ENCODE data around the gene RNF31.

DNA sequence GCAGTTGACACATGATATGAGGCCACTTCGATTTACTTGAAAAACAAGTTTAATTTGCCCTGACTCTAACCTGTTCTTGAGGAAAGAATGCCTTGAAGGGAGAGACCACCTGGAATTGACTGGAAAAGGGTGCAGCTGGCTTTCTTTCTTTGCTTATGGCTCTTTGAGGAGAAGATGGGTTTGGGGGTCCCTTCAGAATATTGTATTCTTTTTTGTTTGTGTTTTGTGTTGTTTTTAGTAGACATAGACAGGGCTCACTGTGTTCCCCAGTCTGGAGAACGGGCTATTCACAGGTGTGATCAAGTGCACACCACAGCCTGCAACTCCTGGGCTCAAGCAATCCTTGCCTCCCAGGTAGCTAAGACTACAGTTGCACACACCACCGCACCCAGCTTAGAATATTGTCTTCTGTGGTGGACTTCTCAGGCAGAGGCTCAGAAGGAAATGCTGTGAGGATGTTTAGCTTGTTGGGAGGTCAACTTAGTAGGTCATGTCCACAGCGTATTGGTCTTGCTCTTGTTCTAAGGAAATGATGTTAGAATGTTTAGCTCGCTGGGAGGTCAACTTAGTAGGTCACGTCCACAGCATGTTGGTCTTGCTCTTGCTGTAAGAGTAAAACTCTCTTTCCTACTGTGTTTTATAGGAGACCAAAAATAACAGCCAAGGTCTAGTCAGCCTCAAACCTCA, 31.0 kb upstream of the RNF31 start:
- TF ChIP-seq, protein P1, sequence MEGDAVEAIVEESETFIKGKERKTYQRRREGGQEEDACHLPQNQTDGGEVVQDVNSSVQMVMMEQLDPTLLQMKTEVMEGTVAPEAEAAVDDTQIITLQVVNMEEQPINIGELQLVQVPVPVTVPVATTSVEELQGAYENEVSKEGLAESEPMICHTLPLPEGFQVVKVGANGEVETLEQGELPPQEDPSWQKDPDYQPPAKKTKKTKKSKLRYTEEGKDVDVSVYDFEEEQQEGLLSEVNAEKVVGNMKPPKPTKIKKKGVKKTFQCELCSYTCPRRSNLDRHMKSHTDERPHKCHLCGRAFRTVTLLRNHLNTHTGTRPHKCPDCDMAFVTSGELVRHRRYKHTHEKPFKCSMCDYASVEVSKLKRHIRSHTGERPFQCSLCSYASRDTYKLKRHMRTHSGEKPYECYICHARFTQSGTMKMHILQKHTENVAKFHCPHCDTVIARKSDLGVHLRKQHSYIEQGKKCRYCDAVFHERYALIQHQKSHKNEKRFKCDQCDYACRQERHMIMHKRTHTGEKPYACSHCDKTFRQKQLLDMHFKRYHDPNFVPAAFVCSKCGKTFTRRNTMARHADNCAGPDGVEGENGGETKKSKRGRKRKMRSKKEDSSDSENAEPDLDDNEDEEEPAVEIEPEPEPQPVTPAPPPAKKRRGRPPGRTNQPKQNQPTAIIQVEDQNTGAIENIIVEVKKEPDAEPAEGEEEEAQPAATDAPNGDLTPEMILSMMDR (IDR thresholded peaks at IDR 0.05) = no peak
- TF ChIP-seq EZH2 (IDR thresholded peaks at IDR 0.05; ENCODE audit: borderline replicate concordance, insufficient read depth, low read depth, low read length, poor library complexity, severe bottlenecking) = no peak
